GM12873 (cell line): ENCODE results near the gene HP.

Experiments used
- TF ChIP-seq, protein P1 (sequence below): IDR thresholded peaks from 2 replicates; pipeline ENCODE4 v1.5.1; 2012; ENCODE audit warnings: low read depth, mild to moderate bottlenecking, moderate library complexity, low read length, control low read depth; ENCODE audit not compliant: insufficient read depth; ENCODE audit errors: missing control alignments

The HP gene

GRCh38 chr16:72064361-72064894 is 10.1 kb downstream of the HP start:
- TF ChIP-seq, protein P1, sequence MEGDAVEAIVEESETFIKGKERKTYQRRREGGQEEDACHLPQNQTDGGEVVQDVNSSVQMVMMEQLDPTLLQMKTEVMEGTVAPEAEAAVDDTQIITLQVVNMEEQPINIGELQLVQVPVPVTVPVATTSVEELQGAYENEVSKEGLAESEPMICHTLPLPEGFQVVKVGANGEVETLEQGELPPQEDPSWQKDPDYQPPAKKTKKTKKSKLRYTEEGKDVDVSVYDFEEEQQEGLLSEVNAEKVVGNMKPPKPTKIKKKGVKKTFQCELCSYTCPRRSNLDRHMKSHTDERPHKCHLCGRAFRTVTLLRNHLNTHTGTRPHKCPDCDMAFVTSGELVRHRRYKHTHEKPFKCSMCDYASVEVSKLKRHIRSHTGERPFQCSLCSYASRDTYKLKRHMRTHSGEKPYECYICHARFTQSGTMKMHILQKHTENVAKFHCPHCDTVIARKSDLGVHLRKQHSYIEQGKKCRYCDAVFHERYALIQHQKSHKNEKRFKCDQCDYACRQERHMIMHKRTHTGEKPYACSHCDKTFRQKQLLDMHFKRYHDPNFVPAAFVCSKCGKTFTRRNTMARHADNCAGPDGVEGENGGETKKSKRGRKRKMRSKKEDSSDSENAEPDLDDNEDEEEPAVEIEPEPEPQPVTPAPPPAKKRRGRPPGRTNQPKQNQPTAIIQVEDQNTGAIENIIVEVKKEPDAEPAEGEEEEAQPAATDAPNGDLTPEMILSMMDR: no peak

- TF ChIP-seq, protein P1: peak; percentile 71
Measured at GRCh38 chr16:72066747-72067146, 12.4 kb downstream of the HP start.

- TF ChIP-seq, protein P1: no peak
Measured at GRCh38 chr16:72068930-72069329, 14.6 kb downstream of the HP start.

- TF ChIP-seq, protein P1: no peak
Measured at GRCh38 chr16:72072514-72073342, 18.4 kb downstream of the HP start.

GRCh38 chr16:72073560-72074230 is 19.4 kb downstream of the HP start:
- TF ChIP-seq, protein P1: no peak

DNA sequence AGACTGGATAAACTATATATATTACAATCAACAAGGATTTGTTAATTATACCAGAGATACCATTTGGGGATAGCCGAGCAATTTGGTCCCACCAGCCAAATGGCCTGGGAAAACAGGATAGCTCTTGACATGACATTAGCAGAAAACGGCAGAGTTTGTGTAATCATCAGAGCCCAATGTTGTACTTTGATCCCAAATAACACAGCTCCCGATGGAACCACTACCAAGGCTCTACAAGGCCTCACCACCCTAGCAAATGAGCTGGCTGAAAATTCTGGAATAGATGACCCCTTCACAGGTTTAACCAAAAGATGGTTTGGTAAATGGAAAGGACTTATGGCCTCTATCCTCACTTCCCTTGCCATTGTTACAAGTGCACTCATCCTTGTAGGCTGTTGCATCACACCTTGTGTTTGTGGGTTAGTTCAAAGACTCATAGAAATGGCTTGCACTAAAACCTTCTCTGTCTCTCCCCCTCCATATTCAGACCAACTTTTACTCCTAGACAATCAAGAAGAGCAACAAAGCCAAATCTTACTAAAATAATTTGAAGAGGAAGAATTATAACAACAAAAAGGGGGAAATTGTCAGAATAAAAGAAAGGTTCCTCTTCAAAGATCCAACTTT is 29.6 kb downstream of the HP start:
- TF ChIP-seq, protein P1: no peak

DNA sequence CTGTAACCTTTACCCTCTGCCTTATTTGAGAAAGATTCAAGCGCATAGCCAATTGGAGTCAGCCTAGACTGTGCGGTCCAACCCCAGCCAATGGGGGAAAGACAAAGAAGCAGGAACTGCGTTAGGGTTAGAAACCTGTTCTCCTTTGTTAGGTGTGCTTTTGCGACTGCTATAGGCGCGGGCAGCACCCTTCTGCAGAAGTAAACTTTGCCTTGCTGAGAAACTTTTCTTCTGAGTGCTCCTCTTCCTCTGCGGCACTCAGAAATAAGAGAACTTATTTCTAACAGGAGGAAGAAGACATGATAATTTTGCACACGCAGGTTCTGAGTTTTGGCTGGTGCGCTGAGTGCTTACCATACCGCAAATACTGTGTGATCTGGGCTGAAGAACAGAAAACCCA is 30.1 kb downstream of the HP start:
- TF ChIP-seq, protein P1: no peak
